H1 (cell line): ENCODE results near the gene C3orf22. TPM values are rescaled to one million over a fixed set of nuclear protein-coding genes. Genes with fewer than 3 reads are reported as not detected.

Experiments
- CTCF ChIA-PET: fragments of 300-600 bp; sonication (Branson Sonifier 250); formaldehyde crosslinking; loops from one replicate; lab custom pipeline; 2021; ENCODE audit not compliant: partially characterized antibody; lab: Charles Lee
- POLR2A ChIA-PET: fragments of 300-600 bp; sonication (Branson Sonifier 250); formaldehyde crosslinking; loops from one replicate; lab custom pipeline; 2021; ENCODE audit warnings: inconsistent platforms; ENCODE audit not compliant: partially characterized antibody; lab: Charles Lee
- DNase-seq, 2 experiments: peaks; one replicate each; pipeline versions ENCODE4 v3.0.0 to v3.0.0-alpha.2; 2010 to 2022; ENCODE audit warnings: low spot score in 2 of 2, low read depth in 1 of 2, mixed read lengths in 1 of 2
- FAIRE-seq: peaks from 2 replicates; lab custom pipeline; 2011; peaks lifted over from hg19 to GRCh38; lab: Jason Lieb, UNC
- H2AFZ ChIP-seq: 2 replicates; pipeline ENCODE4 v1.8.1; 2012; ENCODE audit warnings: low read length, inconsistent platforms
- H2AK5ac ChIP-seq: 2 replicates; pipeline ENCODE4 v1.6.1; 2013; ENCODE audit warnings: low read depth, low read length
- H2BK120ac ChIP-seq: replicated peaks from 2 replicates; pipeline ENCODE3; 2013; ENCODE audit warnings: low read depth, low read length, inconsistent platforms
- H2BK12ac ChIP-seq: 2 replicates; pipeline ENCODE4 v1.6.1; 2013; ENCODE audit warnings: low read depth, low read length
- H2BK15ac ChIP-seq: 2 replicates; pipeline ENCODE4 v1.6.1; 2013; ENCODE audit warnings: low read length
- H2BK20ac ChIP-seq: 2 replicates; pipeline ENCODE4 v1.6.1; 2013; ENCODE audit warnings: low read length
- H2BK5ac ChIP-seq: 2 replicates; pipeline ENCODE4 v1.6.1; 2013; ENCODE audit warnings: low read depth, low read length
- H3K14ac ChIP-seq: 2 replicates; pipeline ENCODE4 v1.6.1; 2013; ENCODE audit warnings: inconsistent platforms; ENCODE audit not compliant: insufficient read length
- H3K18ac ChIP-seq: 2 replicates; pipeline ENCODE4 v1.6.1; 2013; ENCODE audit warnings: low read length; ENCODE audit errors: extremely low read depth
- H3K23ac ChIP-seq: 2 replicates; pipeline ENCODE4 v1.6.1; 2013; ENCODE audit warnings: inconsistent platforms; ENCODE audit not compliant: insufficient read length
- H3K23me2 ChIP-seq: 2 replicates; pipeline ENCODE4 v1.6.1; 2013; ENCODE audit warnings: low read depth, low read length
- H3K27ac ChIP-seq: 2 replicates; pipeline ENCODE4 v1.6.1; 2011; ENCODE audit warnings: low read depth, low read length, inconsistent platforms
- H3K27me3 ChIP-seq, 4 experiments: replicated peaks in 1 of 4; 1 replicate in 1 of 4; 2 replicates in 3 of 4; pipeline versions ENCODE4 v1.6.1 to v1.8.1; 2011 to 2013; ENCODE audit warnings: low read length in 3 of 4, mild to moderate bottlenecking in 3 of 4, inconsistent platforms in 2 of 4, mixed read lengths in 2 of 4, moderate library complexity in 1 of 4; ENCODE audit not compliant: control insufficient read depth in 3 of 4, insufficient read depth in 3 of 4; ENCODE audit errors: extremely low read depth in 1 of 4
- H3K36me3 ChIP-seq, 4 experiments: 2 replicates each; pipeline versions ENCODE4 v1.6.1 to v1.8.1; 2011 to 2013; ENCODE audit warnings: mild to moderate bottlenecking in 4 of 4, low read length in 3 of 4, moderate library complexity in 2 of 4, control low read depth in 1 of 4, inconsistent platforms in 1 of 4; ENCODE audit not compliant: insufficient read depth in 4 of 4, control insufficient read depth in 2 of 4
- H3K4ac ChIP-seq: replicated peaks from 2 replicates; pipeline ENCODE3; 2013; ENCODE audit warnings: low read length, low read depth, mixed read lengths, inconsistent platforms; ENCODE audit not compliant: insufficient read length
- H3K4me1 ChIP-seq, 4 experiments: replicated peaks in 1 of 4; 1 replicate in 1 of 4; 2 replicates in 3 of 4; pipeline versions ENCODE4 v1.6.1 to v1.8.1; 2011 to 2013; ENCODE audit warnings: low read length in 3 of 4, inconsistent platforms in 2 of 4, mixed read lengths in 1 of 4; ENCODE audit not compliant: insufficient read depth in 4 of 4, control insufficient read depth in 3 of 4
- H3K4me2 ChIP-seq, 2 experiments: 2 replicates each; pipeline versions ENCODE4 v1.6.1 to v1.8.1; 2011 to 2013; ENCODE audit warnings: low read depth in 2 of 2, low read length in 2 of 2, control low read depth in 1 of 2, inconsistent platforms in 1 of 2, mild to moderate bottlenecking in 1 of 2; ENCODE audit not compliant: insufficient read depth in 1 of 2
- H3K4me3 ChIP-seq, 4 experiments: fragments of 200-600, 300-600 bp in 1 of 4; sonication (generic), shearing (Covaris generic), sonication (Bioruptor Twin) in 1 of 4; 2 replicates each; pipeline versions ENCODE4 v1.5.1 to v1.8.1; 2011 to 2016; ENCODE audit warnings: low read length in 4 of 4, low read depth in 3 of 4, control low read depth in 2 of 4, inconsistent platforms in 2 of 4, mild to moderate bottlenecking in 2 of 4, mixed read lengths in 1 of 4, moderate library complexity in 1 of 4; ENCODE audit not compliant: insufficient read depth in 2 of 4; ENCODE audit errors: extremely low read depth in 1 of 4
- H3K56ac ChIP-seq: replicated peaks from 2 replicates; pipeline ENCODE3; 2013; ENCODE audit warnings: low read depth, mild to moderate bottlenecking, mixed read lengths, low read length, inconsistent platforms; ENCODE audit not compliant: insufficient read length
- H3K79me1 ChIP-seq: 2 replicates; pipeline ENCODE4 v1.6.1; 2013; ENCODE audit warnings: low read depth, low read length, control low read depth
- H3K79me2 ChIP-seq, 2 experiments: 2 replicates each; pipeline versions ENCODE4 v1.6.1 to v1.8.1; 2012 to 2013; ENCODE audit warnings: low read length in 2 of 2, mild to moderate bottlenecking in 2 of 2, inconsistent platforms in 1 of 2; ENCODE audit not compliant: insufficient read depth in 2 of 2, control insufficient read depth in 1 of 2
- H3K9ac ChIP-seq, 4 experiments: replicated peaks in 1 of 4; 1 replicate in 1 of 4; 2 replicates in 3 of 4; pipeline versions ENCODE4 v1.6.1 to v1.8.1; 2011 to 2013; ENCODE audit warnings: low read depth in 3 of 4, low read length in 3 of 4, control low read depth in 2 of 4, mild to moderate bottlenecking in 2 of 4, moderate library complexity in 2 of 4, inconsistent platforms in 1 of 4; ENCODE audit errors: extremely low read depth in 1 of 4
- H3K9me3 ChIP-seq, 2 experiments: 2 replicates each; pipeline versions ENCODE4 v1.6.1 to v1.8.1; 2012 to 2013; ENCODE audit warnings: mild to moderate bottlenecking in 2 of 2, moderate library complexity in 2 of 2, control low read depth in 1 of 2, inconsistent platforms in 1 of 2, low read depth in 1 of 2, low read length in 1 of 2, mixed read lengths in 1 of 2; ENCODE audit not compliant: insufficient read depth in 2 of 2
- H4K20me1 ChIP-seq, 2 experiments: replicated peaks in 1 of 2; 2 replicates each; pipeline versions ENCODE3 to v1.8.1; 2011 to 2013; ENCODE audit warnings: inconsistent platforms in 2 of 2, low read length in 2 of 2, mild to moderate bottlenecking in 1 of 2; ENCODE audit not compliant: insufficient read depth in 2 of 2, control insufficient read depth in 1 of 2
- H4K5ac ChIP-seq: 2 replicates; pipeline ENCODE4 v1.6.1; 2013; ENCODE audit warnings: low read length, low read depth, mixed read lengths, inconsistent platforms; ENCODE audit not compliant: insufficient read length
- H4K8ac ChIP-seq: 2 replicates; pipeline ENCODE4 v1.8.0; 2013; ENCODE audit warnings: mild to moderate bottlenecking, moderate library complexity, low read length, inconsistent platforms; ENCODE audit not compliant: insufficient read depth; ENCODE audit errors: extremely low read depth
- H4K91ac ChIP-seq: replicated peaks from 2 replicates; pipeline ENCODE3; 2013; ENCODE audit warnings: low read length, mixed read lengths, inconsistent platforms; ENCODE audit not compliant: insufficient read length
- BCL11A ChIP-seq, 2 experiments: IDR thresholded peaks; one replicate each; pipeline ENCODE4 v1.6.1; 2011; ENCODE audit warnings: low read depth in 2 of 2, low read length in 2 of 2, mild to moderate bottlenecking in 2 of 2
- EP300 ChIP-seq, 2 experiments: IDR thresholded peaks; 1 replicate in 1 of 2; 2 replicates in 1 of 2; pipeline ENCODE4 v1.6.1; 2011 to 2012; ENCODE audit warnings: low read depth in 2 of 2, low read length in 2 of 2, mild to moderate bottlenecking in 2 of 2, borderline replicate concordance in 1 of 2, inconsistent platforms in 1 of 2, moderate library complexity in 1 of 2
- JUND ChIP-seq: IDR thresholded peaks from 2 replicates; pipeline ENCODE4 v1.6.1; 2011; ENCODE audit warnings: mild to moderate bottlenecking, improper control_type of control experiment, low read length
- PHF8 ChIP-seq: fragments of 200-600 bp; sonication (generic); conservative IDR thresholded peaks from 2 replicates; pipeline ENCODE4 v1.7.1; 2012; ENCODE audit warnings: low read depth, mild to moderate bottlenecking, inconsistent platforms, low read length, moderate library complexity
- POU5F1 ChIP-seq: IDR thresholded peaks from 2 replicates; pipeline ENCODE4 v1.6.1; 2011; ENCODE audit warnings: low read depth, mild to moderate bottlenecking, low read length, moderate library complexity
- RAD21 ChIP-seq, 2 experiments: IDR thresholded peaks in 1 of 2; conservative IDR thresholded peaks in 1 of 2; 2 replicates each; pipeline ENCODE4 v1.6.1; 2011; ENCODE audit warnings: low read depth in 2 of 2, low read length in 2 of 2, improper control_type of control experiment in 1 of 2, inconsistent platforms in 1 of 2, mild to moderate bottlenecking in 1 of 2, moderate library complexity in 1 of 2
- RFX5 ChIP-seq: IDR thresholded peaks from 2 replicates; pipeline ENCODE4 v1.6.1; 2011; ENCODE audit warnings: low read depth, low read length, improper control_type of control experiment, borderline replicate concordance
- TAF1 ChIP-seq: IDR thresholded peaks from 2 replicates; pipeline ENCODE4 v1.6.1; 2011; ENCODE audit warnings: mild to moderate bottlenecking, low read depth, low read length
- polyA plus RNA-seq, 7 experiments: library from polyadenylated mRNA; depleted of rRNA in 3 of 7; stranded (reverse) in 5 of 7; unstranded in 2 of 7; fragments of >200 nt in 5 of 7; fragments of 200-250 nt in 2 of 7; gene quantifications; 1 replicate in 5 of 7; 2 replicates in 1 of 7; 4 replicates in 1 of 7; pipeline versions ENCODE4 v1.2.1 to v1.2.3, GENCODE V29; 2011 to 2013; ENCODE audit warnings: missing spikeins in 2 of 7, mixed read lengths in 2 of 7
- total RNA-seq: library from RNA; stranded (reverse); fragmentation: NEBNext Ultra II Directional; extraction: Animal tissue kit (Norgen Biotek cat#: 25700); gene quantifications from 2 replicates; pipeline ENCODE4 v1.2.1, GENCODE V29; 2021

Gene C3orf22
- total and polyA plus RNA-seq, 2 of the 8 experiments (the other 6 are each of a cell fraction or from before 2014, with no cell fraction given), result not detected

DNA sequence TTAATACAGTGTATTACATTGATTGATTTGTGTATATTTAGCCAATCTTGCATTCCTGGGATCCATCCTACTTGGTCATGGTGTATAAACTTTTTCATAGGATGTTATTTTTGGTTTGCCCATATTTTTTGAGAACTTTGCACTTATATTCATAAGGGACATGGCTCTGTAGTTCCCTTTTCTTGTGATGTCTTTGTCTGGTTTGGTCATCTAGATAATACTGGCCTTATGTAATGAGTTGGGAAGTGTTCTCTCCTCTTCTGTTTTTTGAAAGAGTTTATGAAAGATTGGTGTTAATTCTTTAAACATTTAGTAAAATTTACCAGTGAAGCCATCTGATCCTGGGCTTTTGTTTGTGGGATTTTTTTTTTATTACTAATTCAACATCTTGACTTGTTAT lies 25.2 kb downstream of the C3orf22 start:
- no peak overlapping the region for H4K8ac ChIP-seq
- DNase-seq (no peak), FAIRE-seq (no peak)
- no peaks in the 10 kb centered on the region for H3K79me2 ChIP-seq
- no peaks in the 10 kb centered on the region for H3K36me3 ChIP-seq
- POLR2A ChIA-PET, result no interaction called here
- no peak overlapping the region for H2BK12ac ChIP-seq
- H3K27ac ChIP-seq, result no peak overlapping the region
- no peak overlapping the region for H2AFZ ChIP-seq
- H3K4me2 ChIP-seq, result no peak overlapping the region
- CTCF ChIA-PET, result no interaction called here
- H3K18ac ChIP-seq, result no peak overlapping the region
- H3K56ac ChIP-seq, result no peak overlapping the region
- H4K91ac ChIP-seq, result no peak overlapping the region
- no peak overlapping the region for H3K23ac ChIP-seq
- H3K4ac ChIP-seq, result no peak overlapping the region
- no peaks in the 10 kb centered on the region for H3K23me2 ChIP-seq
- no peak overlapping the region for H3K14ac ChIP-seq
- H3K79me1 ChIP-seq, result no peaks in the 10 kb centered on the region
- peaks cover 0 to 3% (median 0%) of the 10 kb centered on the region in 4 experiments; a peak in 1 of 7 replicates for H3K4me1 ChIP-seq
- H3K4me3 ChIP-seq, result no peak overlapping the region
- no peaks in the 10 kb centered on the region for H3K27me3 ChIP-seq
- H2BK120ac ChIP-seq, result no peak overlapping the region
- no peak overlapping the region for H4K5ac ChIP-seq
- H2BK20ac ChIP-seq, result no peak overlapping the region
- H4K20me1 ChIP-seq, result peaks cover 0 to 4% of the 10 kb centered on the region in 2 experiments
- H2AK5ac ChIP-seq, result no peak overlapping the region
- no peak overlapping the region for H3K9ac ChIP-seq
- no peak overlapping the region for H2BK5ac ChIP-seq
- H2BK15ac ChIP-seq, result no peak overlapping the region
- H3K9me3 ChIP-seq, result no peaks in the 10 kb centered on the region
- no peak for TF ChIP-seq POU5F1
- TF ChIP-seq TAF1, result no peak
- no peak for TF ChIP-seq RAD21 (IDR thresholded peaks at IDR 0.05 in 1 of 2, conservative IDR thresholded peaks at IDR 0.05 in 1 of 2; ENCODE audit: low read depth in 2 of 2, low read length in 2 of 2)
- no peak for TF ChIP-seq PHF8
- no peak for TF ChIP-seq EP300 (IDR thresholded peaks at IDR 0.05; ENCODE audit: borderline replicate concordance in 1 of 2, low read depth in 2 of 2, low read length in 2 of 2)
- TF ChIP-seq RFX5, result no peak
- no peak for TF ChIP-seq JUND
- no peak for TF ChIP-seq BCL11A (IDR thresholded peaks at IDR 0.05; ENCODE audit: low read depth in 2 of 2, low read length in 2 of 2)
